Measurements from ENCODE around the gene DACT2.

DNA sequence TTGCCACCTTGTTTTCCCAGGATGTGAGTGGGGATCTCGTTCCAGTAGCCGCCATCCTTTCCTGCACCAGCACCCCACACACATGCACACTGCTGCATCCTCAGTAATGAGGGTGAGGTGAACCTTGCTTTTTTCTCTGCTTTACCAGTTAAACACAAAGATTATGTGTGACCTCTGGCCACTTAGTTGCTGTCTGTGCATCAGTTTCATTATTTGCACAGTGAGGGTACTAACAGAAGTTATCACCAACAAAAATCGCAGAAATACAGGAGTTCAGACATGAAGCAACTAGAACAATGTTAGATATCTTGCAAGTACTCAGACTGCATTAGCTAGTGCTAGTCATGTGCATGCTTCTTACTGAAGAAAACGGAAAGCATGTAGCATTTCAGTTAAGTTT is 17.4 kb upstream of the DACT2 start:
- no peak for TF ChIP-seq YY1 (IDR thresholded peaks at IDR 0.05; ENCODE audit: insufficient read depth, insufficient read length)
- no peak for TF ChIP-seq ZNF274 (IDR thresholded peaks at IDR 0.05; ENCODE audit: low read depth, low read length)
- no peak for TF ChIP-seq SUZ12 (IDR thresholded peaks at IDR 0.05; ENCODE audit: extremely low read depth, insufficient read depth, insufficient read length)

Measured in NT2/D1 (cell line).